ENCODE measurements around the gene LRFN4. TPM values are rescaled to one million over a fixed set of nuclear protein-coding genes. Genes with fewer than 3 reads are reported as not detected.

Gene LRFN4
- total RNA-seq, 1 experiment from 2014 or later: 66.7 TPM

- H3K79me2 ChIP-seq (ENCODE audit: insufficient read depth, low read length): no peaks in the 10 kb centered on the region
- H3K23me2 ChIP-seq (ENCODE audit: insufficient read length, low read depth, low read length, poor library complexity, severe bottlenecking): no peaks in the 10 kb centered on the region
- H3K23ac ChIP-seq (ENCODE audit: insufficient read length, low read depth, low read length): no peak overlapping the region
- H3K9ac ChIP-seq (ENCODE audit: extremely low read depth, insufficient read length, low read length): no peak overlapping the region
- H2BK15ac ChIP-seq (ENCODE audit: low read depth, low read length): no peak overlapping the region
- H3K56ac ChIP-seq (ENCODE audit: insufficient read length, low read depth, low read length): no peak overlapping the region
- peaks cover 2% of the 10 kb centered on the region; the same call in 1 of the 2 replicates for H3K4me1 ChIP-seq (ENCODE audit: insufficient read depth, low read length)
- H3K4me1 Mint-ChIP-seq: peaks cover 47 to 62% of the 10 kb centered on the region in 2 experiments
- H2BK120ac ChIP-seq (ENCODE audit: low read depth, low read length, poor library complexity, severe bottlenecking): no peak overlapping the region
- H3K4me2 ChIP-seq (ENCODE audit: insufficient read depth, insufficient read length, low read length): no peak overlapping the region
- no peak for DNase-seq
- no peaks in the 10 kb centered on the region for H3K27me3 ChIP-seq (ENCODE audit: insufficient read depth, low read length)
- TF ChIP-seq CTCF (conservative IDR thresholded peaks at IDR 0.05): no peak
- no peak overlapping the region for H2BK12ac ChIP-seq (ENCODE audit: insufficient read length, low read depth, low read length)
- H3K36me3 Mint-ChIP-seq (ENCODE audit: insufficient read depth in 1 of 3, low read depth in 3 of 3): no peaks in the 10 kb centered on the region
- no peak overlapping the region for H4K5ac ChIP-seq (ENCODE audit: insufficient read length, low read depth, low read length)
- WGBS (ENCODE audit: extremely low coverage, insufficient read length, low lambda C conversion rate): no CpG with 5 or more reads among the region's 9 CpGs
- H3K14ac ChIP-seq (ENCODE audit: insufficient read depth, low read length): no peak overlapping the region; the same call in 1 of the 2 replicates
- no peak overlapping the region for H3K18ac ChIP-seq (ENCODE audit: insufficient read length, low read depth, low read length)
- no peaks in the 10 kb centered on the region for H3K79me1 ChIP-seq (ENCODE audit: insufficient read depth, low read depth, low read length, poor library complexity, severe bottlenecking)
- no peaks in the 10 kb centered on the region for H4K20me1 ChIP-seq (ENCODE audit: control insufficient read depth, insufficient read depth, insufficient read length)
- H3K27ac Mint-ChIP-seq: peak overlapping the region; percentile 82 to 94 (median 85); a peak in 6 of 7 replicates
- H2AK5ac ChIP-seq (ENCODE audit: insufficient read length, low read length): no peak overlapping the region
- peak overlapping the region in 1 of 2 experiments; percentile 56; a peak in 1 of 5 replicates for H3K4me3 Mint-ChIP-seq
- H3K4ac ChIP-seq (ENCODE audit: low read depth, low read length): no peak overlapping the region
- H3K27ac ChIP-seq (ENCODE audit: insufficient read length, low read depth, low read length): no peak overlapping the region
- H3K9me3 ChIP-seq (ENCODE audit: control insufficient read depth, low read depth, low read length): no peaks in the 10 kb centered on the region
- no peaks in the 10 kb centered on the region; the same call in 1 of the 2 replicates for H3K27me3 Mint-ChIP-seq (ENCODE audit: low read depth)
- H2BK5ac ChIP-seq (ENCODE audit: insufficient read length, low read length): no peak overlapping the region
- H4K91ac ChIP-seq (ENCODE audit: insufficient read length, low read depth, low read length): no peak overlapping the region
- H3K9me3 Mint-ChIP-seq: no peaks in the 10 kb centered on the region
- no peak overlapping the region for H2AFZ ChIP-seq (ENCODE audit: low read length)
- no peak overlapping the region for H3T11ph ChIP-seq (ENCODE audit: low read length)
- no peak overlapping the region for H2BK20ac ChIP-seq (ENCODE audit: low read depth, low read length, poor library complexity, severe bottlenecking)
- no peak overlapping the region for H4K8ac ChIP-seq (replicated peaks; ENCODE audit: insufficient read length, low read depth, low read length)
Measured at GRCh38 chr11:66881927-66882452, 25.1 kb downstream of the LRFN4 start.

Data from H9 (cell line).